HG03521 (cell line): ENCODE results near the gene OGDH.

Experiments
- ATAC-seq: cut with Tn5 transposase; IDR thresholded peaks from one replicate; pipeline ENCODE4 v1.9.1; 2021; ENCODE audit warnings: mild to moderate bottlenecking, moderate library complexity; ENCODE audit not compliant: unreplicated experiment

Gene OGDH

DNA sequence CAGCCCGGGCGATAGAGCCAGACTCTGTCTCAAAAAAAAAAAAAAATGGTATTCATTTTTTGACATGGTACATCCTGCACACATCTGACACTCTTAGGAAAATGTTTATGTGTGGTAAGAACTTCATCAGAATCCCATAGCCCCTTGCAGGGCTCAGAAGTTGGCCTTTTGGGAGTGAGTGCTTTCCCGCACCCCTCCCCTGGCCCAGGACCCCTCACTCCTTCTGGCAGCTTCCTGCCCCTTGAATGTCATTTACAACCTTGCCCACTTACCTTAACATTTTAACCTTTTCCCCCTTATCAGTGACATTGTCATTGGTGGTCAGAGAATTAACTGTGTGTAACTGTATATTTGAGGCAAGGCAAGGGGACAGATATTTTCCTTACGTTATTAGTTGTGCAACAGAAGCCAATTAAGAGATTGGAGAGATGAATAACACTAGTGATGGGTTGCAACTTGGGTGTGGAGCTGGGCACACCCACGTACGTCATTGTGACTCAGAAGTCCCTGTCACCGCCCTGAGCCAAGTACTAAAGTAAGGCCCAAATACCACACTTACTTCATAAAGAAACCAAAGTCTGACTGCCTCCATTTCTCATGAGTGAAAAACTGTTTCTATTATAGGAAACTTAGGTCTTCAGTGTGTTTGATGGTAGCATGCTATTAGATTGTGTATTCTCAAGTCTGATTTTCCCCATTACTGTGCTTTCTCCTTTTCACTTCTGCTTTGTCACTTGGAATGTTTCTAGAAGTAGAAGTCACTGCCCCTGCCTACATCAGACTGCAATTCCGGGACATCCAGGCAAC, 31.6 kb downstream of the OGDH start:
- peak; percentile 34 for ATAC-seq

- peak; percentile 87 for ATAC-seq
Measured at GRCh38 chr7:44638611-44639557, 32.5 kb downstream of the OGDH start.

GRCh38 chr7:44639671-44640321, 33.4 kb downstream of the OGDH start:
- ATAC-seq = no peak

DNA sequence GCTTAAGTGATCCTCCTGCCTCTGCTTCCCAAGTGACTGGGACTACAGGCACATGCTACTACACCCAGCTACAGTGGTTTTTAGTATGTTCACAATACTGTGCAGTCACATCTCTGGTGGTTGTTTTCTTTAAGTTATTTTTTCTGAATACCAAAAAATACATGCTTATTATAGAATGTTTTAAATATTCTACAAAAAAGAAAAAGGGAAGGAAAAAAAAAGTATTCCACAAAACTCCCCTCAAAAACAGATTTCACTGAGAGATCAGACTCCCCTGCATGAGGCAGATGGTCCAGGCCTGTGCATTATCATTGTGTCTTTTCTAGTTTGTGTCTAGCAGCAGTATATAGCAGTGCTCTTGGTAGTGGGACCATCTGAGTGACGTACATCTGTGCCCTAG, 36.8 kb downstream of the OGDH start:
- ATAC-seq = no peak

GRCh38 chr7:44645254-44645653, 38.8 kb downstream of the OGDH start:
- ATAC-seq = no peak

DNA sequence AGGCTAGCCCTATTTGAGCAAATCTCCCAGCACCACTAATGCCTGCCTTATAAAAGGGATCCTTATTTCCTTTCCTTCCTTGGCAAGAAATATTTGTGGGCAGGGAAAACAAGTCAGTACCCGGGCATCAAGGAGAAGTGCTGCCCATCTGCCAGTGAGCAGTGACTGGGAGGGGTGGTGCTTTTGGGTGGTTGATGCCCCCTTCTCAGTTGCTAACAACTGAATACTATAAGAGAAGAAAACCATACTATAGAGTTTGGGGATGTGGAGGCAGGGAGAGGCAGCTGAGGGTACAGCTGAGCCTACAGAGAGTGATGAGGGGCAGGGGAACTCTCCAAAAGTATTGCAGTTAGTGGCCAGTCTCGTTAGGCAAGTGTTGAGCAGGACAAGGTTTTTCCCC, 39.3 kb downstream of the OGDH start:
- ATAC-seq = no peak

- ATAC-seq = no peak
Measured at GRCh38 chr7:44646176-44646920, 39.9 kb downstream of the OGDH start.

GRCh38 chr7:44646921-44647636, 40.7 kb downstream of the OGDH start:
- ATAC-seq = no peak

DNA sequence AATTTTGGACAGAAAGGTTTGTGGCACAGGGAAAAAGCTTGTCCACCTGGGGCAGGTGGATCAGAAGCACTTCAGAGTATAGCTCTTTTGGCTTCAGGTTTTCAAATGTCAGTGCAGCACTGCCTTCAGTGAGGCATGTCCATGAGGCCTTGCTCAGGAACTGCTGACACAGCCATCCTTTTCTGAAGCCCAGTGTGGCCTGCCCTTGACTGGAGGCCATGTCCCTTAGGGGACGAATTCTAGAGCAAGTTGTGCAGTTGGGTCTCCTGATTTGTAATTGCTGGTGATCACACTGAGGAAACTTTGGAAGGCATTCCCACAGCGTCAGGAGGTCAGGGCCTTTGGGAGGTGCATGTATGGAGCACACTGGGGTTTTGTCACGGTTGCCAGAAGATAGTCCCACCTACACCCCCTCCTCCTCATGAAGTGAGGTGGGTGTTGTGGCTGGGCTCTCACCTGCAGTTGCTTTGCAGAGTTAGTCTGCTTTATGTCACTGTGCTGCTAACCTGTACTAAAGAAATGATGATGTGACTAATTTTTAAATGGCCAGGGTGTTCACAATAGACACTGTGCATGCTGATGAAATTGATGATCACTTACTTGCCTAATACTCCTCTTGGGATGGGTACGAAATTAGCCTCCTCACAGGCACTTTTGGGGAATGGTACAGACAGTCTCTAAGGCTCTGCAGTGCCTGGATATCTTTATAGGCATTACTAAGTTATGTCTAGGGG, 41.7 kb downstream of the OGDH start:
- ATAC-seq = no peak

- ATAC-seq = no peak
Measured at GRCh38 chr7:44650242-44650641, 43.8 kb downstream of the OGDH start.

DNA sequence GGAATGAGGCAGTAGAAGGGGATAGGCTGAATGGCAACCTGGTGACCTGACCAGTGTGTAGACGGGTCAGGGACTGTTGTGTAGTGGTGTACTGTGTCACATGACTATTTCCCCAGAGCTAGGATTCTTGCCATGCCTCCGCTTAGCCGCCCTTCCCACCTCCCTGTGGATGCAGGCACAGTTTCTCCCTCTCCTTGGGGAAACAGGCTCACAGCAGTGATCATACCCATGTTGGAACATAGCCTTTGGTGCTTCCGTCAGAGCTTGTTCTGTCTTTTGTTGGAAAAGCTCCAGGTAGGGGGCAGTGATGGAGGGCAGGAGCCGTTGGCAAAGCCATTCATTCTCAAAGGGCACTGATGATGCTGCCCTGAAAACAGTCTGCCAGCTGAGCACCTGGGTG, 44.3 kb downstream of the OGDH start:
- ATAC-seq = no peak

- ATAC-seq = no peak
Measured at GRCh38 chr7:44652535-44652934, 46.1 kb downstream of the OGDH start.

DNA sequence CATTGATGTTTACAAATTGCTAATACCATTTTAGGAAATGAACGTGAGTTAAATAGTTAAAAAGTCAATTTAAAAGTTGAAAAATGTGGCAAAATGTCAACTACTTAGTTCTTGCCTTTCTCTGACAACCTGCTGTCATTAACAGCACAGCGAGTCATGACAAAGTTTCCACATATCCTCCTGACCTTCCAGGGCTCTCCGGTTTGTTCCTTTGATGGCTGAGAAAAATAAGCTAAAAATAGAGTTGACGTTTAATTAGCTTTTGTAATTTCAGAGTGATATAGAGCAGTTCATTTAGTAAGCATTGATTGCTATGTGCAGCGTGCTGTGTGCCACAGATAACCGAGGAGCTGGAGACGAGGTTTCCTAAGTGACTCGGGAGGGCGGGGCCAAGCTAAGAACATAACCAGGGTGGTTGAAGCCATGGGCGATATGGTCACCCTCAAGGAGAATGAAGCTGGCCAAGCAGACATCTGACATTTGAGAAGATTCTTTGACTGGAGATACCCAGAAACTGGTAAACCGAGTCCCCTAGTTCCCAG, 47.9 kb downstream of the OGDH start:
- no peak for ATAC-seq

DNA sequence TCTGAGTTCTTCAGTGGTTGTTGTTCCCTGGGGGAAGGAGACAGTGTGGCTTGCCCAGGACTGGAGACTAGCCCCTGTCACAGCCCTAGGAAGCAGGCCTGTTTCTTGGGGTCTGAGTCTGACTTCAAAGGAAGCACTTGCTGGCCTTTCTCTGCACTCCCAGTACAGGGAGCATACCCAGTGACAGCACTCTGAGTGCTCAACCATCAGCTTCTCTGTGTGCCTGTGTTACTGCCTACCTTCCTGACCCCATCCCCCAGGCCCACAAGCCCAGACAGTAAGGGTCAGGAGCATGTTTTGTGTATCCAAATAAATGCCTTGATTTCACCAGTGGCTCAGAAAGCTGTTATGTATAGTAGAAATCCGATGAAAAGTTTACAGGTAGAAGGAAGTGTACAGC, 48.9 kb downstream of the OGDH start:
- no peak for ATAC-seq

DNA sequence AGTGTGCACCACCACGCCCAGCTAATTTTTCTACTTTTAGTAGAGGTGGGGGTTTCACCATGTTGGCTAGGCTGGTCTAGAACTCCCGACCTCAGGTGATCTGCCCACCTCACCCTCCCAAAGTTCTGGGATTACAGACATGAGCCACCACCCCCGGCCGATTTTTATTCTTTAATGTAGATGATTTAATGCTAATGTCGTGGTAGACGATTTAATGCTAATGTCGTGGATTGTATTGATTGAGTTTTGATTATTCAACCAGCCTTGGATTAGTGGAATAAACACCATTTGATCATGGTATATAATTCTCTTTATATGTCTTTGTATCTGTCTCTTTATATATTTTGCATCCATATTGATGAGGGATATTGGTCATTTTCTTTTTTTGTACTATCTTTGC, 52.6 kb downstream of the OGDH start:
- ATAC-seq = no peak

DNA sequence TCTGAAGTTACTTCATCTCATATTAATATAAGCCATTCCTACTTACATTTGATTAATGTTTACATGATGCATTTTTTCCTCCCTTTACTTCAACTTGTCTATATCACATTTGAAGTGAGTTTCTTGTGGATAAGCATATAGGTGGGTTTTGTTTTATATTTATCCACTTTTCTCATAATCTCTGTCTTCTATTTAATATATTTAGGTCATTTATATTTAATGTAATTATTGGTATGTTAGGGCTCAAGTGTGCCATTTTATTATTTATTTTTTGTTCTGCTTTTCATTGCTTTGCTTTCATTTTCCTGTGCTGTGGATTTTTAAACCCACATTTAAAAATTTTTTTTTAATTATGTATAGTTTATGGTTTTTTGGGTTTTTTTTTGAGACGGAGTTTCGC, 54.8 kb downstream of the OGDH start:
- ATAC-seq = no peak

GRCh38 chr7:44664780-44665461, 58.5 kb downstream of the OGDH start:
- ATAC-seq = no peak

GRCh38 chr7:44665531-44666213, 59.2 kb downstream of the OGDH start:
- no peak for ATAC-seq
